Type B pancreatic cell (in vitro differentiated cells): Measurements from ENCODE around the gene SH3RF3. TPM values are rescaled to one million over a fixed set of nuclear protein-coding genes. Genes with fewer than 3 reads are reported as not detected.

Experiments
- DNase-seq: peaks from one replicate; pipeline ENCODE4 v3.0.0; 2021; ENCODE audit warnings: mixed read lengths; ENCODE audit not compliant: unreplicated experiment; ENCODE audit errors: extremely low spot score
- H3K27ac Mint-ChIP-seq: 2 replicates; pipeline ENCODE4 v1.8.0; 2021; ENCODE audit warnings: mild to moderate bottlenecking, mixed read lengths
- H3K27me3 Mint-ChIP-seq: 2 replicates; pipeline ENCODE4 v1.8.0; 2021; ENCODE audit warnings: mixed read lengths
- H3K36me3 Mint-ChIP-seq: 2 replicates; pipeline ENCODE4 v1.8.0; 2021; ENCODE audit warnings: mixed read lengths
- H3K4me1 Mint-ChIP-seq: one replicate; pipeline ENCODE4 v1.8.0; 2021; ENCODE audit warnings: mixed read lengths; ENCODE audit not compliant: unreplicated experiment
- H3K4me3 Mint-ChIP-seq: 2 replicates; pipeline ENCODE4 v1.8.0; 2021; ENCODE audit warnings: mild to moderate bottlenecking, mixed read lengths
- H3K9me3 Mint-ChIP-seq: 2 replicates; pipeline ENCODE4 v1.8.0; 2021; ENCODE audit warnings: mixed read lengths
- CTCF ChIP-seq: fragments of 200-600 bp; sonication (generic); conservative IDR thresholded peaks from 2 replicates; pipeline ENCODE4 v1.5.0; 2021; ENCODE audit warnings: antibody characterized with exemption, mild to moderate bottlenecking
- total RNA-seq: library from RNA; stranded (reverse); gene quantifications from 2 replicates; pipeline ENCODE4 v1.2.1, GENCODE V29; 2021; ENCODE audit warnings: low replicate concordance

SH3RF3 gene
- total RNA-seq, 1 donor from 2014 or later: 13.9 TPM

- H3K4me3 Mint-ChIP-seq: no peak overlapping the region
- H3K27ac Mint-ChIP-seq: no peak overlapping the region
- no peak for TF ChIP-seq CTCF
- no peak for DNase-seq
- no peaks in the 10 kb centered on the region for H3K4me1 Mint-ChIP-seq
- peaks cover 6% of the 10 kb centered on the region for H3K9me3 Mint-ChIP-seq
- H3K36me3 Mint-ChIP-seq: peaks cover 3% of the 10 kb centered on the region
- peaks cover 6% of the 10 kb centered on the region for H3K27me3 Mint-ChIP-seq
Observed at GRCh38 chr2:109164739-109165221, 35.8 kb downstream of the SH3RF3 start.

GRCh38 chr2:109166811-109167210 is 37.8 kb downstream of the SH3RF3 start:
- peaks cover 1% of the 10 kb centered on the region for H3K4me1 Mint-ChIP-seq
- no peak for TF ChIP-seq CTCF

GRCh38 chr2:109168086-109168485 is 39.1 kb downstream of the SH3RF3 start:
- H3K9me3 Mint-ChIP-seq: peaks cover 6% of the 10 kb centered on the region
- no peak overlapping the region for H3K27ac Mint-ChIP-seq
- no peak overlapping the region for H3K4me3 Mint-ChIP-seq
- no peak for DNase-seq
- peaks cover 3% of the 10 kb centered on the region for H3K36me3 Mint-ChIP-seq
- TF ChIP-seq CTCF: no peak
- H3K4me1 Mint-ChIP-seq: peaks cover 14% of the 10 kb centered on the region
- no peaks in the 10 kb centered on the region for H3K27me3 Mint-ChIP-seq

More at GRCh38 chr2:109166811-109167210, 37.8 kb downstream of the SH3RF3 start:
- Mint-ChIP-seq H3K27ac (no peak overlapping the region), H3K36me3 (peaks cover 3% of the 10 kb centered on the region), H3K9me3 (peaks cover 6% of the 10 kb centered on the region), H3K27me3 (no peaks in the 10 kb centered on the region), H3K4me3 (no peak overlapping the region)
- DNase-seq: no peak

- no peak for DNase-seq
- H3K9me3 Mint-ChIP-seq: peaks cover 6% of the 10 kb centered on the region
- TF ChIP-seq CTCF: no peak
- no peaks in the 10 kb centered on the region for H3K27me3 Mint-ChIP-seq
- H3K4me3 Mint-ChIP-seq: no peak overlapping the region
- H3K4me1 Mint-ChIP-seq: peaks cover 20% of the 10 kb centered on the region
- peaks cover 3% of the 10 kb centered on the region for H3K36me3 Mint-ChIP-seq
- no peak overlapping the region for H3K27ac Mint-ChIP-seq
Observed at GRCh38 chr2:109168716-109169115, 39.7 kb downstream of the SH3RF3 start.

GRCh38 chr2:109170645-109171044 is 41.6 kb downstream of the SH3RF3 start:
- peaks cover 6% of the 10 kb centered on the region for H3K9me3 Mint-ChIP-seq
- peaks cover 20% of the 10 kb centered on the region for H3K4me1 Mint-ChIP-seq
- TF ChIP-seq CTCF: no peak
- no peak overlapping the region for H3K4me3 Mint-ChIP-seq
- DNase-seq: no peak
- peaks cover 3% of the 10 kb centered on the region for H3K36me3 Mint-ChIP-seq
- H3K27ac Mint-ChIP-seq: no peak overlapping the region
- no peaks in the 10 kb centered on the region for H3K27me3 Mint-ChIP-seq
